Natural killer cell treated with Interleukin-12 subunit alpha and Interleukin-12 subunit beta and Interleukin-15 and Interleukin-18, amount 100 ng/mL, for 72 hours (primary cell): Measurements from ENCODE around the gene ITIH5. TPM values are rescaled to one million over a fixed set of nuclear protein-coding genes. Genes with fewer than 3 reads are reported as not detected.

Experiments used
- ATAC-seq, 2 donors: fragments of 150-1000 bp; cut with Tn5 transposase in 1 of 2; sonication (Bioruptor Pico), chemical (Tn5 transposase) in 1 of 2; 2 replicates each; pipeline ENCODE4 v1.10.0; 2021
- DNase-seq: peaks from one replicate; pipeline ENCODE4 v3.0.0; 2022; ENCODE audit warnings: low spot score
- H3K27ac Mint-ChIP-seq, 2 donors: 1 replicate in 1 of 2; 2 replicates in 1 of 2; pipeline ENCODE4 v1.8.0; 2022; ENCODE audit warnings: mixed read lengths in 2 of 2, mild to moderate bottlenecking in 1 of 2, moderate library complexity in 1 of 2
- H3K27me3 Mint-ChIP-seq, 2 donors: 1 replicate in 1 of 2; 2 replicates in 1 of 2; pipeline ENCODE4 v1.8.0; 2022; ENCODE audit warnings: mixed read lengths in 2 of 2
- H3K36me3 Mint-ChIP-seq: one replicate; pipeline ENCODE4 v1.8.0; 2022; ENCODE audit warnings: mixed read lengths
- H3K4me1 Mint-ChIP-seq, 2 donors: 1 replicate in 1 of 2; 2 replicates in 1 of 2; pipeline ENCODE4 v1.8.0; 2022; ENCODE audit warnings: low read depth in 2 of 2, mixed read lengths in 2 of 2, mild to moderate bottlenecking in 1 of 2
- H3K4me3 Mint-ChIP-seq: one replicate; pipeline ENCODE4 v1.8.0; 2022; ENCODE audit warnings: mixed read lengths
- H3K9me3 Mint-ChIP-seq: 2 replicates; pipeline ENCODE4 v1.8.0; 2022; ENCODE audit warnings: mixed read lengths
- total RNA-seq, 2 donors: library from RNA; stranded (reverse); gene quantifications; one replicate each; pipeline ENCODE4 v1.2.3, GENCODE V29; 2022

ITIH5 gene
- total RNA-seq, 2 donors from 2014 or later = not detected

DNA sequence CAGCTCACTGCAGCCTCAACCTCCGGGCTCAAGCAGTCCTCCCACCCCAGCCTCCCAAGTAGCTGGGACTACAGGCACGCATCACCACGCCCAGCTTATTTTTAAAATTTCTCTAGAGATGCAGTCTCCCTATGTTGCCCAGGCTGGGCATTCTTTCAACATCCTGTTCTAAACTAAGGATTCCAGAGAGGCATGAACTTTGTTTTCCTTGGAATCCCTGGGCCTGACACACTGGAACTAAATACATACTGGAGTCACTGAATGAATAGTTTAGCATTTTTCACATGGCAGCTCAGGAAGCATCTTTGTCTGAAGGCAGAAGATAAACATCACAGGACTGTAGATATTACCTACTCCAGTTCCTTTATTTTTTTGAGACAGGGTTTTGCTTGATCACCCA is 108.7 kb downstream of the ITIH5 start:
- ATAC-seq (no peak), DNase-seq (no peak)
- Mint-ChIP-seq H3K27me3 (peaks cover 11 to 27% of the 10 kb centered on the region in 2 donors), H3K9me3 (no peaks in the 10 kb centered on the region), H3K4me3 (no peak overlapping the region), H3K4me1 (no peaks in the 10 kb centered on the region), H3K36me3 (no peaks in the 10 kb centered on the region), H3K27ac (no peak overlapping the region)

DNA sequence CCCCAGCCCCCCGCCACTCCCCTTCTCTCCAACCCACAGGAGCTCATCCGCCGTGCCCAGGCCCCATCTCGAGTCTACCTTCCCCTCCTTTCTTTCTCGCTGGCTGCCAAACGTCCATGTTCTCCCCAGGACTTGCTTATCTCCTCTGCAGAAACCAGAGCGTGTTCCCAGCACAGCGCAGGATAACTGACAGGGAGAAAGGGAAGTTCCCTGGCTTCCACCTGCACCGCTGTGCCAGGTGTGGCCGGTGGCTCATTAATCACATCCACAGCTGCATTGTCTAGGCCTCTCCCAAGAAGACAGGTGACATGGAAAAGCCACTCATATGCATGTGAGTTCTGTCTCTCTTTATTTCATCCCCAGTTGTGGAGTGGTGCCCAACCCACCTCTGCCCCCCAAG is 113.2 kb downstream of the ITIH5 start:
- H3K4me1 Mint-ChIP-seq = no peaks in the 10 kb centered on the region
- H3K9me3 Mint-ChIP-seq = no peaks in the 10 kb centered on the region
- ATAC-seq = no peak
- no peaks in the 10 kb centered on the region for H3K36me3 Mint-ChIP-seq
- DNase-seq = no peak
- H3K27ac Mint-ChIP-seq = no peak overlapping the region
- peaks cover 9 to 18% of the 10 kb centered on the region in 2 donors for H3K27me3 Mint-ChIP-seq
- H3K4me3 Mint-ChIP-seq = no peak overlapping the region

DNA sequence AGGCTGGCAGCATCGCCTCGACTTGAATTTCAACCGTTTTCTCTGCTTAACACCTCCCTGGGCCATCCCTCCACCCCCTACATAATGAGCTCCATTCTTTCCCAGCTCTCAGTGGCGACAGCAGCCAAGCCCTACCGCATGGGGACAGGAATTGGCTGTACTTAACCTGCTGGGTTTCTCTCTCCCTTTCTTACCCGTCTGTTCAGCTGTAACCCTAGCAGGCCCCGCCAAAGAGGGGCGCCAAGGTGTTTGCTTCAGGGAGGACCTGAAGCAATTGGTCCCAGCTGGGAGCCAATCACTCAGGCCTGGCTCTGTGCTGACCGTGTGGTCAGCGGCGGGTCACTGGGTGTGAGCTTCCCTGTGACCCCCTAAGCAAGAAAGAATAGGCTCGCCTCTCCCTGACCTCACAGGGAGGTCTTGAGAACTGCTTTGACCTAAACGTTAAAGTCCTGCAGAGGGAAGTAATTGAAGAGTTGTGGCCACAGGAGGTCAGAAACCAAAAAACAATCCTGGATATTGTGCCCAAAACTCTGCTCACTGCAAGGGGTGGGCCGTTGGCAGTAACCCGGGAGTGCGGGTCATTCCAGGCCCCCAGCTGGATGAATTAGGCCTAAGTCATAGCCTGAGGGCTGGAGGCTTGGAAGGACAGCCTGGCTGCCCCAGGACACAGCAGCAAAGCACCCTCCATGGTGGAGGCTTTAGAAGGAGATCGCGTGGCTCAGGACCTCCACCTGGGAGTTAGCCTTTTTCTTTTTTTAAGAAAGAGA is 114.6 kb downstream of the ITIH5 start:
- Mint-ChIP-seq H3K27me3 (peaks cover 8 to 12% of the 10 kb centered on the region in 2 donors), H3K27ac (no peak overlapping the region), H3K9me3 (no peaks in the 10 kb centered on the region), H3K36me3 (no peaks in the 10 kb centered on the region), H3K4me3 (no peak overlapping the region), H3K4me1 (no peaks in the 10 kb centered on the region)
- no peak for ATAC-seq
- DNase-seq = no peak

GRCh38 chr10:7551289-7551688 is 115.5 kb downstream of the ITIH5 start:
- Mint-ChIP-seq H3K36me3 (no peaks in the 10 kb centered on the region), H3K27me3 (peaks cover 2 to 4% of the 10 kb centered on the region in 2 donors), H3K9me3 (no peaks in the 10 kb centered on the region), H3K4me1 (no peaks in the 10 kb centered on the region), H3K4me3 (no peak overlapping the region), H3K27ac (no peak overlapping the region)
- DNase-seq (no peak), ATAC-seq (no peak)

GRCh38 chr10:7550013-7550412 is 116.8 kb downstream of the ITIH5 start:
- no peaks in the 10 kb centered on the region for H3K36me3 Mint-ChIP-seq
- ATAC-seq (no peak), DNase-seq (no peak)
- no peaks in the 10 kb centered on the region for H3K9me3 Mint-ChIP-seq
- H3K27ac Mint-ChIP-seq = no peak overlapping the region
- H3K27me3 Mint-ChIP-seq = no peaks in the 10 kb centered on the region
- no peak overlapping the region for H3K4me3 Mint-ChIP-seq
- H3K4me1 Mint-ChIP-seq = no peaks in the 10 kb centered on the region

- no peaks in the 10 kb centered on the region for H3K4me1 Mint-ChIP-seq
- no peak overlapping the region for H3K27ac Mint-ChIP-seq
- H3K9me3 Mint-ChIP-seq = no peaks in the 10 kb centered on the region
- H3K36me3 Mint-ChIP-seq = no peaks in the 10 kb centered on the region
- DNase-seq = no peak
- ATAC-seq = no peak
- H3K27me3 Mint-ChIP-seq = no peaks in the 10 kb centered on the region
- H3K4me3 Mint-ChIP-seq = no peak overlapping the region
Measured at GRCh38 chr10:7547829-7548228, 118.9 kb downstream of the ITIH5 start.

GRCh38 chr10:7547206-7547605 is 119.6 kb downstream of the ITIH5 start:
- Mint-ChIP-seq H3K4me1 (no peaks in the 10 kb centered on the region), H3K27ac (no peak overlapping the region), H3K27me3 (no peaks in the 10 kb centered on the region), H3K36me3 (no peaks in the 10 kb centered on the region), H3K4me3 (no peak overlapping the region), H3K9me3 (no peaks in the 10 kb centered on the region)
- ATAC-seq = no peak
- no peak for DNase-seq

DNA sequence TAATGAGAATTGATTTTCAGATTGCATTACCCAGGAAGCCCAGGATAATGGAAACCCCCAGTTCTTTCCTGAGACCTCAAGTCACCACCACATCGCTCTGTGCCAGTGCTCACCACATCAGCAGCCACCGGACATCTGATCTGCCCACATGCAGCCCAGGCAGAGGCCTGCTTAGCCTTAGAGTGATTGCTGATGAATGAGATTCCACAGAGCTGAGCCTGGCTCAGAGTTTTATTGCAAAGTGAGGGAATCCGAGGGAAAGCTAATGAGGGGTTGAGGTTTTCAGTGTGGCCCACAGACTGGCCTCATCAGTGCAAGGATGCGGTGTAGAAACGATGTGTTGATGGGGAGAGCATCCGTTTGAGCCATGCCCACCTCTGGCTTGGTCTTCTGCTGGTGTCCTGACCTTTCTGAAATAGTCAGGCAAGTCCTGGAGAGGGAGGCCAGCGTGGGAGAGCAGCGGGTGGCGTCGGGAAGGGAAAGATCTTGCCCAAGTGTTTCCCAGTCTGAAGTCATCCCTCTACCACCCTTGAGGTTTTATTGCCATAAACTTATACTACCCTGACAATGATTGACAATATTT is 120.3 kb downstream of the ITIH5 start:
- Mint-ChIP-seq H3K9me3 (no peaks in the 10 kb centered on the region), H3K27me3 (no peaks in the 10 kb centered on the region), H3K4me3 (no peak overlapping the region), H3K4me1 (no peaks in the 10 kb centered on the region), H3K27ac (no peak overlapping the region), H3K36me3 (no peaks in the 10 kb centered on the region)
- ATAC-seq (no peak), DNase-seq (no peak)

- H3K27ac Mint-ChIP-seq = no peak overlapping the region
- DNase-seq = no peak
- H3K9me3 Mint-ChIP-seq = no peaks in the 10 kb centered on the region
- no peaks in the 10 kb centered on the region for H3K27me3 Mint-ChIP-seq
- no peak overlapping the region for H3K4me3 Mint-ChIP-seq
- no peaks in the 10 kb centered on the region for H3K36me3 Mint-ChIP-seq
- ATAC-seq = no peak
- no peaks in the 10 kb centered on the region for H3K4me1 Mint-ChIP-seq
Measured at GRCh38 chr10:7545792-7546191, 121.0 kb downstream of the ITIH5 start.

DNA sequence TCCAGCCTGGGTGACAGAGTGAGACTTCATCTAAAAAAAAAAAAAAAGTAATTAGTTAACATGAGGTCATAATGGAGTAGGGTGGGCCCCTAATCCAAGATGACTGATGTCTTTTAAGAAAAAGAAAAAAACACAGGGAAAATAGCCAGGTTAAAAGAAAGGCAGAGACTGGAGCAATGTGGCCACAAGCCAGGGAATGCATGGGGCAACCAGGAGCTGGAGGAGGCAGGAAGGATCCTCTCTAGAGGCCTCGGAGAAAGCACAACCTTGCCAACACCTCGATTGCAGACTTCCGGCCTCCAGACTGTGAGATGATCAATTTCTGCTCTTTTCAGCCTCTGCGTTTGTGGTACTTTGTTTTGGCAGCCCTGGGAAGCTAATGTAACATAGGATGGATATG is 121.5 kb downstream of the ITIH5 start:
- Mint-ChIP-seq H3K9me3 (no peaks in the 10 kb centered on the region), H3K27me3 (no peaks in the 10 kb centered on the region), H3K36me3 (no peaks in the 10 kb centered on the region), H3K27ac (no peak overlapping the region), H3K4me3 (no peak overlapping the region), H3K4me1 (no peaks in the 10 kb centered on the region)
- DNase-seq (no peak), ATAC-seq (no peak)

GRCh38 chr10:7544203-7544602 is 122.6 kb downstream of the ITIH5 start:
- H3K4me1 Mint-ChIP-seq = peaks cover 2 to 3% of the 10 kb centered on the region in 2 donors
- H3K4me3 Mint-ChIP-seq = no peak overlapping the region
- no peak overlapping the region for H3K27ac Mint-ChIP-seq
- ATAC-seq (no peak), DNase-seq (no peak)
- H3K27me3 Mint-ChIP-seq = peaks cover 0 to 2% of the 10 kb centered on the region in 2 donors
- H3K9me3 Mint-ChIP-seq = no peaks in the 10 kb centered on the region
- H3K36me3 Mint-ChIP-seq = peaks cover under 1% of the 10 kb centered on the region

- Mint-ChIP-seq H3K36me3 (peaks cover 5% of the 10 kb centered on the region), H3K9me3 (no peaks in the 10 kb centered on the region), H3K27ac (no peak overlapping the region), H3K4me3 (no peak overlapping the region), H3K27me3 (peaks cover 0 to 2% of the 10 kb centered on the region in 2 donors), H3K4me1 (peaks cover 6 to 7% of the 10 kb centered on the region in 2 donors)
- DNase-seq (no peak), ATAC-seq (no peak)
Measured at GRCh38 chr10:7542189-7542914, 124.4 kb downstream of the ITIH5 start.

DNA sequence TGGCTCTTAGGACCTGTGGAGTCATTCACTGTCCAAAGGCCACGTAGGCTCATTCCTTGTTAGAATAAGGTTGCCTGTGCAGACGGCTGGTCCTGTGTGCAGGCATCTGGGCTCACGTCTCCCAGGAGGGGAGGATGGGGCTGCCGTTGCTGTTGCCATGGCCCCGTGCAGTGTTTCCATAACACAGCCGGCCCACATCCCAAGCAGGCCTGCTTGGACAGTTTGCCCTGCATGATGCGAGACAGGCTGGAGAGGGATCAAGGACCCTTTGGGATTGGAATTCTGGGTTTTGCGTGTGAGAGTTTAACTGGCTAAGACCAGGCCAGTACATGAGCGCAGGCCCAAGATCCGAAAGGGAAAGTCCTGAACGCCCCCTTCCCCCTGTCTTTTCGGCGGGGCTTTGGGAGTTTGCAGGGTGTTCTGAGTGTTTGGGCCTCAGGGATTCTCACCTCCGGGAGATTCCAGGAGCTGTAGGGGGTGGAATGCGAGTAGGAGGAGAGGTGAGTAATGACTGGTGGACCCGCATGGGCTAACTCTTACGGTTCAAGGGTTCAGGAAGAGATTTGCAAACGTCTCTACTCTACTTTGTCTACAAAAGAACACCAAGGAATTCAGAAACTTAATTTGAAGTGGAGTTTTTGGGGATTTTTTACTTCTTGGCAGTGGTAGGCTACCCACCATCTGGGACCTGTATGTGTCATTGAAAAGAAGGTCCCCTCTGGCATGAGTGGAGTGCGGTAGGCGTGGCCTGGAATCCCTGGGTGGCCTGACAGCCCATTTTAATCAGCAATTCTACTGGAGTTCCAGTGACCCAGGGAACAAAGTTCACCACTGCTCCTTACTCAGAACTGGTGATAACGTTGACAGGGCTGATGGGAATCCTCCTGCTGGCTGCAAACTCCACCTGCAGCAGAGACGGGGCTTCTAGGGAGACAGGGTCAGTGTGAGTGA is 125.4 kb downstream of the ITIH5 start:
- peaks cover 6 to 7% of the 10 kb centered on the region in 2 donors for H3K4me1 Mint-ChIP-seq
- H3K9me3 Mint-ChIP-seq = no peaks in the 10 kb centered on the region
- DNase-seq (no peak), ATAC-seq (peak in 1 of 2 donors; percentile 17)
- H3K4me3 Mint-ChIP-seq = no peak overlapping the region
- H3K27me3 Mint-ChIP-seq = peaks cover 0 to 2% of the 10 kb centered on the region in 2 donors
- no peak overlapping the region for H3K27ac Mint-ChIP-seq
- peaks cover 5% of the 10 kb centered on the region for H3K36me3 Mint-ChIP-seq
